Type B pancreatic cell (in vitro differentiated cells): ENCODE data around the gene ZNF438. TPM values are rescaled to one million over a fixed set of nuclear protein-coding genes. Genes with fewer than 3 reads are reported as not detected.

Experiments
- DNase-seq: peaks from one replicate; pipeline ENCODE4 v3.0.0; 2021; ENCODE audit warnings: mixed read lengths; ENCODE audit not compliant: unreplicated experiment; ENCODE audit errors: extremely low spot score
- H3K27ac Mint-ChIP-seq: 2 replicates; pipeline ENCODE4 v1.8.0; 2021; ENCODE audit warnings: mild to moderate bottlenecking, mixed read lengths
- H3K27me3 Mint-ChIP-seq: 2 replicates; pipeline ENCODE4 v1.8.0; 2021; ENCODE audit warnings: mixed read lengths
- H3K36me3 Mint-ChIP-seq: 2 replicates; pipeline ENCODE4 v1.8.0; 2021; ENCODE audit warnings: mixed read lengths
- H3K4me1 Mint-ChIP-seq: one replicate; pipeline ENCODE4 v1.8.0; 2021; ENCODE audit warnings: mixed read lengths; ENCODE audit not compliant: unreplicated experiment
- H3K4me3 Mint-ChIP-seq: 2 replicates; pipeline ENCODE4 v1.8.0; 2021; ENCODE audit warnings: mild to moderate bottlenecking, mixed read lengths
- H3K9me3 Mint-ChIP-seq: 2 replicates; pipeline ENCODE4 v1.8.0; 2021; ENCODE audit warnings: mixed read lengths
- total RNA-seq: library from RNA; stranded (reverse); gene quantifications from 2 replicates; pipeline ENCODE4 v1.2.1, GENCODE V29; 2021; ENCODE audit warnings: low replicate concordance
- TF ChIP-seq, protein P1 (sequence below): fragments of 200-600 bp; sonication (generic); conservative IDR thresholded peaks from 2 replicates; pipeline ENCODE4 v1.5.0; 2021; ENCODE audit warnings: antibody characterized with exemption, mild to moderate bottlenecking

The ZNF438 gene
- total RNA-seq, 1 donor from 2014 or later, result 3.7 TPM

DNA sequence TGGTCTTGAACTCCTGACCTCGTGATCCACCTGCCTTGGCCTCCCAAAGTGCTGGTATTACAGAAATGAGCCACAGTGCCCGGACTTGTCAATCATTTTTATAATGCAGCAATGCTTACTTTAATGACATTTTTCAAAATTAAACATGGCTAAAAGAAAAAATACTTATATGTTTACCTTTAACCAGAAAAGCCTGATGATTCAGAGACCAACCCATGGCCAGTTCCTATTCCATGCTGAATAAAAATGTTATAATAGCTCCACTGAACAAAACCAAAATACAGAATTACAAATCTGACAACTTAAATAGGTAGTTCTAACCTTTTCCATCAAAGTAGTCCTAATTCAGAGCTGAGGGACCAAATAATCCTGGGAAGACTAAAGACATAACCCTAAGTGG, 21.6 kb downstream of the ZNF438 start:
- Mint-ChIP-seq H3K27me3 (no peaks in the 10 kb centered on the region), H3K36me3 (peaks cover 3% of the 10 kb centered on the region), H3K27ac (no peak overlapping the region), H3K4me3 (no peak overlapping the region), H3K4me1 (peaks cover 20% of the 10 kb centered on the region), H3K9me3 (peaks cover 3% of the 10 kb centered on the region)
- DNase-seq, result no peak
- TF ChIP-seq, protein P1, sequence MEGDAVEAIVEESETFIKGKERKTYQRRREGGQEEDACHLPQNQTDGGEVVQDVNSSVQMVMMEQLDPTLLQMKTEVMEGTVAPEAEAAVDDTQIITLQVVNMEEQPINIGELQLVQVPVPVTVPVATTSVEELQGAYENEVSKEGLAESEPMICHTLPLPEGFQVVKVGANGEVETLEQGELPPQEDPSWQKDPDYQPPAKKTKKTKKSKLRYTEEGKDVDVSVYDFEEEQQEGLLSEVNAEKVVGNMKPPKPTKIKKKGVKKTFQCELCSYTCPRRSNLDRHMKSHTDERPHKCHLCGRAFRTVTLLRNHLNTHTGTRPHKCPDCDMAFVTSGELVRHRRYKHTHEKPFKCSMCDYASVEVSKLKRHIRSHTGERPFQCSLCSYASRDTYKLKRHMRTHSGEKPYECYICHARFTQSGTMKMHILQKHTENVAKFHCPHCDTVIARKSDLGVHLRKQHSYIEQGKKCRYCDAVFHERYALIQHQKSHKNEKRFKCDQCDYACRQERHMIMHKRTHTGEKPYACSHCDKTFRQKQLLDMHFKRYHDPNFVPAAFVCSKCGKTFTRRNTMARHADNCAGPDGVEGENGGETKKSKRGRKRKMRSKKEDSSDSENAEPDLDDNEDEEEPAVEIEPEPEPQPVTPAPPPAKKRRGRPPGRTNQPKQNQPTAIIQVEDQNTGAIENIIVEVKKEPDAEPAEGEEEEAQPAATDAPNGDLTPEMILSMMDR, result no peak

DNA sequence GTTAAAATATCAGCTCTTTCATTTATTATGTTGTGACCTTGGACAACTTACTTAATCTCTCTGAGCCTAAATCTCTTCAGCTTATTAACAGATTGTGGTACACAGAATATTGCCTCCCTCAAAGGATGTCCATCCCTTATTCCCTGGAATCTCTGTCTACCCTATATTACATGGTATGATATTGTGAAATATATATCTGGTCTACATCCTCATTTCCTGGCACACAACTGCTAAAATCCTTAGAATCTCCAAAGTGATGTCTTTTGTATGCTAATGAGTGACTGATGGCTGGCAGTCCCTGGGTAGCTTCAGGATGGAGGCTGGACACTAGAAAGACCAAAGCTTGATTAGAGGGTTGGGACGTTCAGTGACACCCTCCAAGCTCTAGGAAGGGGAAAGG, 25.8 kb downstream of the ZNF438 start:
- Mint-ChIP-seq H3K4me1 (no peaks in the 10 kb centered on the region), H3K4me3 (no peak overlapping the region), H3K9me3 (peaks cover 4% of the 10 kb centered on the region), H3K27ac (no peak overlapping the region), H3K27me3 (no peaks in the 10 kb centered on the region), H3K36me3 (peaks cover 3% of the 10 kb centered on the region)
- no peak for DNase-seq
- TF ChIP-seq, protein P1, result no peak

DNA sequence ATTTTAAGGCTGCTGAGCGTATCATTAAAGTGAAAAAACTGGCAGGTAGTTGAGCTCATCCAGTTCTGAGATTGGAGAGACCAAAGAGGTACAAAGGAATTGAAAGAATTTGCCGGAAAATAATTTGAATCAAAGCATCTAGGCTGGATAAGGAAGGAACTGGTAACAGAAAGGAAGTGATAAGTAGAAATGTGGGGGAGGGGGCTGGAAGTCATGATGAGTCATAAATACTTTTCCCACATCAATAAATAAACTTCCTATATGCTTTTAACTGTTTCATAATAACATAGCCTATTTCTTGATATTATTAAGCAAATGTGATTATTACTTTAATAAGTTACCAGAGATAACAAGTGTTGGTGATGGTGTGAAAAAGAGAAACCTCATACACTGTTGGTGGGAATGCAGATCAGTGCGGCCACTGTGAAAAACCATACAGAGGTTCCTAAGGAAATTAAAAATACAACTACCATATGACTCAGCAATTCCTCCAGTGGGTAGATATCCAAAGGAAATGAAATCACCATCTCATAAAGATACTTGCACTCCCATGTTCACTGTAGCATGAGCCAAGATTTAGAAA, 27.0 kb downstream of the ZNF438 start:
- DNase-seq, result no peak
- TF ChIP-seq, protein P1, result no peak
- Mint-ChIP-seq H3K27me3 (no peaks in the 10 kb centered on the region), H3K9me3 (peaks cover 8% of the 10 kb centered on the region), H3K27ac (no peak overlapping the region), H3K4me3 (no peak overlapping the region), H3K36me3 (peaks cover 3% of the 10 kb centered on the region), H3K4me1 (peaks cover 5% of the 10 kb centered on the region)

DNA sequence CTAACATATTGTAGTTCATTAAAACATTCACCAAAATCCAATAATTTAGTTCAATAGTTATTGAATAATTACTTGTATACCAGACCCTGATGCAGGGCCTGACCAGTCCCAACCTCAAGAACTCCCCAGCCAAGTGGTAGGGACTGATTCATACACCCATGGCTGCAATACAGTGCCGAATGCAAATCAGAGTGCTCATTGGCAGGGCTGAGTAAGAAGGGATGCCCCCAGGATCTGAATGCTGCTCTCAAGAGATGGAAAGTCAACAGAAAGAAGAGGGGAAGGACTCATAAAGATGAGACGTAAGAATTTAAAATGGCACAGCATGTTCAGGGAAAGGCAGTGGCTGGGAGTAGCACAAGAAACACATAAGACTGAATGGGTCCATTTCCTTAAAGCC, 29.9 kb downstream of the ZNF438 start:
- Mint-ChIP-seq H3K4me3 (no peak overlapping the region), H3K4me1 (peaks cover 9% of the 10 kb centered on the region), H3K27me3 (no peaks in the 10 kb centered on the region), H3K9me3 (peaks cover 8% of the 10 kb centered on the region), H3K36me3 (peaks cover 3% of the 10 kb centered on the region), H3K27ac (no peak overlapping the region)
- DNase-seq, result no peak
- TF ChIP-seq, protein P1, result no peak

DNA sequence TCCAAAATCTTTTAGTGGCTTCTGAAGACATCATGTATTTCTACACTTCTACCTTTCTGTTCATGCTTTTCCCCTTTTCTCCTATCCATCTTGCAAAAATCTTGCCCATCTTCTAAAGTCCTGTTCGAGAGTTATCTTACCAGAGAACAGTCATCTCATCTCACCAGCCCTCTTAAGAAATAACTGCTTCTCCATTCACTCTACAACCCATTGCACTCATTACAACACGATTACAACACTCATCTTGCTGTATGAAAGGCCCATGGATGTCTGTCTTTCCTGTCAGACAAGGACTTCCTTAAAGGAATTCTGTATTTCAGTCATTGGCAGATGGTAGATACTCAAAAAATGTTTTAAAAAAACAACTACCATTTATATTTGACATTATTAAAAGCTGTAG, 30.8 kb downstream of the ZNF438 start:
- TF ChIP-seq, protein P1, result no peak
- H3K36me3 Mint-ChIP-seq, result peaks cover 3% of the 10 kb centered on the region
- no peak for DNase-seq
- H3K4me1 Mint-ChIP-seq, result peaks cover 9% of the 10 kb centered on the region
- H3K27me3 Mint-ChIP-seq, result no peaks in the 10 kb centered on the region
- H3K9me3 Mint-ChIP-seq, result peaks cover 8% of the 10 kb centered on the region
- no peak overlapping the region for H3K4me3 Mint-ChIP-seq
- H3K27ac Mint-ChIP-seq, result no peak overlapping the region
